Stimulated activated CD4-positive, alpha-beta T cell treated with anti-CD3 and anti-CD28 coated beads, Interleukin-4, amount 100 ng/mL, for 48 hours (primary cell): ENCODE data around the gene ATP6V1G1.
A peak's percentile ranks its signal among the peaks of the same experiment; 100 is the strongest.
"Not testable (repeated sequence)": the region's sequence is repeated elsewhere in the genome, so short reads cannot be mapped to it uniquely, and the experiment has no call there.

Experiments
- DNase-seq, 2 donors: peaks; one replicate each; pipeline ENCODE4 v3.0.0-alpha.2; 2020; ENCODE audit warnings: low read depth in 2 of 2

Gene ATP6V1G1

GRCh38 chr9:114587345-114588202 lies at the start of gene ATP6V1G1:
ATP6V1G1 (plus strand) TSS chr9:114587769; CDS start chr9:114587839, 70 bp downstream.
- DNase-seq = peak; percentile 99 to 100

- DNase-seq = peak; percentile 2 to 4
Observed at GRCh38 chr9:114538241-114538640, 49.3 kb upstream of the ATP6V1G1 start.

GRCh38 chr9:114539701-114540380 lies 47.7 kb upstream of the ATP6V1G1 start:
- DNase-seq = no peak

- DNase-seq = no peak
Observed at GRCh38 chr9:114545055-114545454, 42.5 kb upstream of the ATP6V1G1 start.

- no peak for DNase-seq
Observed at GRCh38 chr9:114546851-114547250, 40.7 kb upstream of the ATP6V1G1 start.

GRCh38 chr9:114549697-114550330 lies 37.8 kb upstream of the ATP6V1G1 start:
- no peak for DNase-seq

GRCh38 chr9:114551750-114552685 lies 35.6 kb upstream of the ATP6V1G1 start:
- no peak for DNase-seq

- no peak for DNase-seq
Observed at GRCh38 chr9:114552706-114553105, 34.9 kb upstream of the ATP6V1G1 start.

GRCh38 chr9:114553202-114553601 lies 34.4 kb upstream of the ATP6V1G1 start:
- no peak for DNase-seq

- no peak for DNase-seq
Observed at GRCh38 chr9:114555696-114556095, 31.9 kb upstream of the ATP6V1G1 start.

GRCh38 chr9:114558027-114558675 lies 29.4 kb upstream of the ATP6V1G1 start:
- DNase-seq = no peak

GRCh38 chr9:114559830-114560513 lies 27.6 kb upstream of the ATP6V1G1 start:
- DNase-seq = no peak

- DNase-seq = no peak
Observed at GRCh38 chr9:114560956-114561355, 26.6 kb upstream of the ATP6V1G1 start.

GRCh38 chr9:114561771-114562170 lies 25.8 kb upstream of the ATP6V1G1 start:
- no peak for DNase-seq

GRCh38 chr9:114565204-114565603 lies 22.4 kb upstream of the ATP6V1G1 start:
- no peak for DNase-seq

- DNase-seq = no peak
Observed at GRCh38 chr9:114570742-114571141, 16.8 kb upstream of the ATP6V1G1 start.

GRCh38 chr9:114571391-114571790 lies 16.2 kb upstream of the ATP6V1G1 start:
- DNase-seq = no peak

- no peak for DNase-seq
Observed at GRCh38 chr9:114572199-114572598, 15.4 kb upstream of the ATP6V1G1 start.

GRCh38 chr9:114574438-114574837 lies 13.1 kb upstream of the ATP6V1G1 start:
- DNase-seq = no peak

GRCh38 chr9:114576779-114577178 lies 10.8 kb upstream of the ATP6V1G1 start:
- not testable (repeated sequence) for DNase-seq
